Heart left ventricle (tissue), 13 donors: ENCODE measurements around the gene RDH11.

Experiments
- POLR2A ChIP-seq, 2 donors: fragments of 450-650 bp; IDR thresholded peaks; one replicate each; pipeline ENCODE4 v1.6.1; 2017; ENCODE audit warnings: antibody characterized with exemption in 2 of 2, mild to moderate bottlenecking in 2 of 2, moderate library complexity in 2 of 2
- TF ChIP-seq, protein P1 (sequence below), 12 donors: fragments of 200-600 bp; sonication (generic) in 4 of 12; IDR thresholded peaks; one replicate each; pipeline versions ENCODE4 v1.5.0 to v1.8.0; 2018 to 2022; ENCODE audit warnings: antibody characterized with exemption in 12 of 12, mild to moderate bottlenecking in 5 of 12
- donor health status: ischemic (EF 13 %, LVEDD 7.1; RV severe dilation, severe dysfunction).
- donor health status: DM: no; HTN: yes; CAD: no.
- donor health status: DM: no; HTN: no; CAD: no.
- donor health status: ischemic (EF 25% LVEDD 6.9; RV normal size, moderate dysfunction).
- donor health status: ischemic (EF 25% LVEDD 5.7; RV mildly dilated, moderate dysfunction).
- donor health status: ischemic (EF 35%, LVEDD 5.7; RV mildly dilated, moderate dysfunction).
- donor health status: nonischemic (EF 11% LVEDD 7.7; RV severe dilation, severe dysfunction).
- donor health status: DM: yes; HTN: yes; CAD: no.
- donor health status: PGD.
- donor health status: ischemic (EF 29% LVEDD 5.4; RV normal size, mild dysfunction).
- donor health status: nonischemic (EF 23%, LVEDD 6.1; RV moderate dilation, normal function).

DNA sequence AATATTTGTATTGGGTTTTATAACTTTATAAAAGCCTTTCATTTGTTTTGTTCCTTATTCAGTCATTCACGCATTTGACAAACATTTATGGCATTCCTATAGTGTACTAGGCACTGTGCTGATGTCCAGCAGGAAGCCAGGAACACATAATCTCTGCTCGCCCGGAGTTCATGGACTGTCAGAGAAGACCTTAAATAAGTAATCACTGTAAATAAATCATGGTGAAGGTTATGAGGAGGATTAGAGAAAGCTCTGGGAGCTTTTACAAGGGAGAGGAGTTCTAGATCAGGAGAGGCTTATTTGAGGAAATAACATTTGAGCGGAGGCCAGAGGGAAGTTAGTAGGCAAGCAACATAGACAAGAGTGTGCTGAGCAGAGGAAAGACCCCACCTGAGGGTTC is 1.4 kb upstream of the RDH11 start:
- TF ChIP-seq POLR2A (IDR thresholded peaks at IDR 0.05), result no peak
- TF ChIP-seq, protein P1, sequence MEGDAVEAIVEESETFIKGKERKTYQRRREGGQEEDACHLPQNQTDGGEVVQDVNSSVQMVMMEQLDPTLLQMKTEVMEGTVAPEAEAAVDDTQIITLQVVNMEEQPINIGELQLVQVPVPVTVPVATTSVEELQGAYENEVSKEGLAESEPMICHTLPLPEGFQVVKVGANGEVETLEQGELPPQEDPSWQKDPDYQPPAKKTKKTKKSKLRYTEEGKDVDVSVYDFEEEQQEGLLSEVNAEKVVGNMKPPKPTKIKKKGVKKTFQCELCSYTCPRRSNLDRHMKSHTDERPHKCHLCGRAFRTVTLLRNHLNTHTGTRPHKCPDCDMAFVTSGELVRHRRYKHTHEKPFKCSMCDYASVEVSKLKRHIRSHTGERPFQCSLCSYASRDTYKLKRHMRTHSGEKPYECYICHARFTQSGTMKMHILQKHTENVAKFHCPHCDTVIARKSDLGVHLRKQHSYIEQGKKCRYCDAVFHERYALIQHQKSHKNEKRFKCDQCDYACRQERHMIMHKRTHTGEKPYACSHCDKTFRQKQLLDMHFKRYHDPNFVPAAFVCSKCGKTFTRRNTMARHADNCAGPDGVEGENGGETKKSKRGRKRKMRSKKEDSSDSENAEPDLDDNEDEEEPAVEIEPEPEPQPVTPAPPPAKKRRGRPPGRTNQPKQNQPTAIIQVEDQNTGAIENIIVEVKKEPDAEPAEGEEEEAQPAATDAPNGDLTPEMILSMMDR (IDR thresholded peaks at IDR 0.05), result no peak
